Thoracic aorta (tissue), 2 donors: ENCODE measurements around the gene PCDHGA6. TPM values are rescaled to one million over a fixed set of nuclear protein-coding genes. Genes with fewer than 3 reads are reported as not detected.
"Not testable (repeated sequence)": the region's sequence is repeated elsewhere in the genome, so short reads cannot be mapped to it uniquely, and the experiment has no call there.

Source experiments
- ATAC-seq: fragments of 150-250 bp; one replicate; pipeline ENCODE4 v1.8.0; 2017; ENCODE audit warnings: low read depth; ENCODE audit not compliant: insufficient number of reproducible peaks, low FRiP score
- DNase-seq: peaks from one replicate; pipeline ENCODE4 v3.0.0-alpha.2; 2020; ENCODE audit warnings: low spot score
- H3K27ac ChIP-seq, 2 donors: fragments of 200-600 bp; sonication (generic); 1 replicate in 1 of 2; 2 replicates in 1 of 2; pipeline ENCODE4 v1.5.1; 2016; ENCODE audit warnings: mild to moderate bottlenecking in 2 of 2, moderate library complexity in 2 of 2
- H3K27me3 ChIP-seq: fragments of 200-600 bp; sonication (generic); replicated peaks from 2 replicates; pipeline ENCODE4 v1.6.0; 2016; ENCODE audit warnings: mild to moderate bottlenecking; ENCODE audit not compliant: insufficient read depth
- H3K36me3 ChIP-seq: fragments of 200-600 bp; sonication (generic); one replicate; pipeline ENCODE4 v1.5.1; 2016
- H3K4me1 ChIP-seq, 2 donors: fragments of 200-600 bp; sonication (generic); 1 replicate in 1 of 2; 2 replicates in 1 of 2; pipeline versions ENCODE4 v1.5.1 to v1.6.0; 2016; ENCODE audit warnings: low read depth in 2 of 2, mild to moderate bottlenecking in 1 of 2; ENCODE audit not compliant: control insufficient read depth in 1 of 2
- H3K4me3 ChIP-seq: fragments of 200-600 bp; sonication (generic); 2 replicates; pipeline ENCODE4 v1.5.1; 2016; ENCODE audit warnings: mild to moderate bottlenecking
- H3K9me3 ChIP-seq: fragments of 200-600 bp; sonication (generic); 2 replicates; pipeline ENCODE4 v1.5.1; 2016
- total RNA-seq, 2 donors: library from RNA; depleted of rRNA; stranded (reverse); fragments of >200 nt; gene quantifications; one replicate each; pipeline versions ENCODE4 v1.1.0 to v1.2.3, GENCODE V29; 2016
- TF ChIP-seq, protein P1 (sequence below): fragments of 200-600 bp; sonication (generic); IDR thresholded peaks from one replicate; pipeline ENCODE4 v1.5.1; 2019; ENCODE audit warnings: antibody characterized with exemption

Gene PCDHGA6
- total RNA-seq, 2 donors from 2014 or later, result 12.0 to 13.1 TPM

DNA sequence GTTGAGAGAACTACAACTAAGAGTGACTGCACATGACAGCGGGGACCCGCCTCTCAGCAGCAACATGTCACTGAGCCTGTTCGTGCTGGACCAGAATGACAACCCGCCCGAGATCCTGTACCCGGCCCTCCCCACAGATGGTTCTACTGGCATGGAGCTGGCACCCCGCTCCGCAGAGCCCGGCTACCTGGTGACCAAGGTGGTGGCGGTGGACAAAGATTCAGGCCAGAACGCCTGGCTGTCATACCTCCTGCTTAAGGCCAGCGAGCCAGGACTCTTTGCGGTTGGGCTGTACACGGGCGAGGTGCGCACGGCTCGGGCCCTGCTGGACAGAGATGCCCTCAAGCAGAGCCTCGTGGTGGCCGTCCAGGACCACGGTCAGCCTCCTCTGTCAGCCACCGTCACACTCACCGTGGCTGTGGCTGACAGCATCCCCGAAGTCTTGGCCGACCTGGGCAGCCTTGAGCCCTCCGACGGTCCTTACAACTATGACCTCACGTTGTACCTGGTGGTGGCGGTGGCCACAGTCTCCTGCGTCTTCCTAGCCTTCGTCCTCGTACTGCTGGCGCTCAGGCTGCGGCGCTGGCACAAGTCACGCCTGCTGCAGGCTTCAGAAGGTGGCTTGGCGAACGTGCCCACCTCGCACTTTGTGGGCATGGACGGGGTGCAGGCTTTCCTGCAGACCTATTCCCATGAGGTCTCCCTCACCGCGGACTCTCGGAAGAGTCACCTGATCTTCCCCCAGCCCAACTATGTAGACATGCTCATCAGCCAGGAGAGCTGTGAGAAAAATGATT is 11.0 kb downstream of the PCDHGA6 start:
- H3K4me1 ChIP-seq, result no peaks in the 10 kb centered on the region
- DNase-seq (no peak), ATAC-seq (no peak)
- H3K27ac ChIP-seq, result no peak overlapping the region
- no peaks in the 10 kb centered on the region for H3K27me3 ChIP-seq
- peaks cover 93% of the 10 kb centered on the region for H3K9me3 ChIP-seq
- peak overlapping the region; percentile 8 for H3K4me3 ChIP-seq
- no peaks in the 10 kb centered on the region for H3K36me3 ChIP-seq
- TF ChIP-seq, protein P1, sequence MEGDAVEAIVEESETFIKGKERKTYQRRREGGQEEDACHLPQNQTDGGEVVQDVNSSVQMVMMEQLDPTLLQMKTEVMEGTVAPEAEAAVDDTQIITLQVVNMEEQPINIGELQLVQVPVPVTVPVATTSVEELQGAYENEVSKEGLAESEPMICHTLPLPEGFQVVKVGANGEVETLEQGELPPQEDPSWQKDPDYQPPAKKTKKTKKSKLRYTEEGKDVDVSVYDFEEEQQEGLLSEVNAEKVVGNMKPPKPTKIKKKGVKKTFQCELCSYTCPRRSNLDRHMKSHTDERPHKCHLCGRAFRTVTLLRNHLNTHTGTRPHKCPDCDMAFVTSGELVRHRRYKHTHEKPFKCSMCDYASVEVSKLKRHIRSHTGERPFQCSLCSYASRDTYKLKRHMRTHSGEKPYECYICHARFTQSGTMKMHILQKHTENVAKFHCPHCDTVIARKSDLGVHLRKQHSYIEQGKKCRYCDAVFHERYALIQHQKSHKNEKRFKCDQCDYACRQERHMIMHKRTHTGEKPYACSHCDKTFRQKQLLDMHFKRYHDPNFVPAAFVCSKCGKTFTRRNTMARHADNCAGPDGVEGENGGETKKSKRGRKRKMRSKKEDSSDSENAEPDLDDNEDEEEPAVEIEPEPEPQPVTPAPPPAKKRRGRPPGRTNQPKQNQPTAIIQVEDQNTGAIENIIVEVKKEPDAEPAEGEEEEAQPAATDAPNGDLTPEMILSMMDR, result no peak

DNA sequence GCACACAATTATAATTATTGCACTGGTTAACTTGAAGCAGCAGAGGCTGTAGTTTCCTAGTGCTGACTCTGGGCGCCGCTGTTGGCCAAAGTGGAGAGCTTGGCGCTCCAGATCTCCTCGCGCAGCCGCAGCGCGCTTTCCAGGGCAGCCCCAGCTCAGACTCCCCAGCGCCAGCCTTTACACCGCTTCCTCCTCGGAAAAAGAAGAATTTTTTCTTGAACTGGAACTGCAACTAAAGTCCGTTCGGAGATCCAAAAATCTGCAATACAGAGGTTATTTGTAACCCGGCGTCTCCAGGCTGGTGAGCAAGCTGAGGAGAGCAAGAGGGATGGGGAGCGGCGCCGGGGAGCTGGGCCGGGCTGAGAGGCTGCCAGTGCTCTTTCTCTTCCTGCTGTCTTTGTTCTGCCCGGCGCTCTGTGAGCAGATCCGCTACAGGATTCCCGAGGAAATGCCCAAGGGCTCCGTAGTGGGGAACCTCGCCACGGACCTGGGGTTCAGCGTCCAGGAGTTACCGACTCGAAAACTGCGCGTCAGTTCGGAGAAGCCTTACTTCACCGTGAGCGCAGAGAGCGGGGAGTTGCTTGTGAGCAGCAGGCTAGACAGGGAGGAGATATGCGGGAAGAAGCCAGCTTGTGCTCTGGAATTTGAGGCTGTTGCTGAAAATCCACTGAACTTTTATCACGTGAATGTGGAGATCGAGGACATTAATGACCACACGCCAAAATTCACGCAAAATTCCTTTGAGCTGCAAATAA is 14.0 kb downstream of the PCDHGA6 start, which contains the start of gene PCDHGB4:
Gene PCDHGB4, plus strand, starts transcription at position 142 of the 755 bp plus-strand sequence. Its CDS starts 187 bp downstream, at position 329.
- DNase-seq, ATAC-seq, H3K27ac ChIP-seq, H3K36me3 ChIP-seq, H3K4me1 ChIP-seq, H3K27me3 ChIP-seq: not testable (repeated sequence)
- peaks cover 95% of the 10 kb centered on the region for H3K9me3 ChIP-seq
- peak within 1 kb of the TSS; percentile 37 for H3K4me3 ChIP-seq

DNA sequence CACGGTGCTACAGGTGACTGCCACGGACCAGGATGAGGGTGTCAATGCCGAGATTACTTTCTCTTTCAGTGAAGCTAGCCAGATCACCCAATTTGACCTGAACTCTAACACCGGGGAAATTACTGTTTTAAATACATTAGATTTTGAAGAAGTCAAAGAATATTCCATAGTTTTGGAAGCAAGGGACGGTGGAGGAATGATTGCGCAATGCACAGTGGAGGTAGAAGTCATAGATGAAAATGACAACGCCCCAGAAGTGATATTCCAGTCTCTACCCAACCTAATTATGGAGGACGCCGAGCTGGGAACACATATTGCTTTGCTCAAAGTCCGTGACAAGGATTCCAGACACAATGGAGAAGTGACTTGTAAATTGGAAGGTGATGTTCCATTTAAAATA is 15.0 kb downstream of the PCDHGA6 start:
- Histone ChIP-seq H3K4me1 (no peaks in the 10 kb centered on the region), H3K27me3 (no peaks in the 10 kb centered on the region), H3K36me3 (peaks cover 5% of the 10 kb centered on the region), H3K27ac (no peak overlapping the region), H3K9me3 (peaks cover 95% of the 10 kb centered on the region), H3K4me3 (no peak overlapping the region)
- DNase-seq (no peak), ATAC-seq (no peak)
- TF ChIP-seq, protein P1, result no peak

DNA sequence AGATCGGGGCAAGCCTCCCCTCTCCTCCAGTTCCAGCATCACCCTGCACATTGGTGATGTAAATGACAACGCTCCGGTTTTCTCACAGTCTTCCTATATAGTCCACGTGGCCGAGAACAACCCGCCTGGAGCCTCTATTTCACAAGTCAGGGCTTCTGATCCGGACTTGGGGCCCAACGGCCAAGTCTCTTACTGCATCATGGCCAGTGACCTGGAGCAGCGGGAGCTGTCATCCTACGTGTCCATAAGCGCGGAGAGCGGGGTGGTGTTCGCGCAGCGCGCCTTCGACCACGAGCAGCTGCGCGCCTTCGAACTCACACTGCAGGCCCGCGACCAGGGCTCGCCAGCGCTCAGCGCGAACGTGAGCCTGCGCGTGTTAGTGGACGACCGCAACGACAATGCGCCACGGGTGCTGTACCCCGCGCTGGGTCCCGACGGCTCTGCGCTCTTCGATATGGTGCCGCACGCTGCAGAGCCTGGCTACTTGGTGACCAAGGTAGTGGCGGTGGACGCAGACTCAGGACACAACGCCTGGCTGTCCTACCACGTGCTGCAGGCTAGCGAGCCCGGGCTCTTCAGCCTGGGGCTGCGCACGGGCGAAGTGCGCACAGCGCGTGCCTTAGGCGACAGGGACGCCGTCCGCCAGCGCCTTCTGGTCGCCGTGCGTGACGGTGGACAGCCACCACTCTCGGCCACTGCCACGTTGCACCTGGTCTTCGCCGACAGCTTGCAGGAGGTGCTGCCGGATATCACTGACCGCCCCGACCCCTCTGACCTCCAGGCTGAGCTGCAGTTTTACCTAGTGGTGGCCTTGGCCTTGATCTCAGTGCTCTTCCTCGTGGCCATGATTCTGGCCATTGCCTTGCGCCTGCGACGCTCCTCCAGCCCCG is 15.7 kb downstream of the PCDHGA6 start:
- peak overlapping the region; percentile 12 for H3K4me3 ChIP-seq
- no peak for ATAC-seq
- no peaks in the 10 kb centered on the region for H3K27me3 ChIP-seq
- TF ChIP-seq, protein P1, result no peak
- no peaks in the 10 kb centered on the region for H3K4me1 ChIP-seq
- H3K27ac ChIP-seq, result no peak overlapping the region
- DNase-seq, result no peak
- H3K9me3 ChIP-seq, result peaks cover 95% of the 10 kb centered on the region
- H3K36me3 ChIP-seq, result peaks cover 5% of the 10 kb centered on the region

DNA sequence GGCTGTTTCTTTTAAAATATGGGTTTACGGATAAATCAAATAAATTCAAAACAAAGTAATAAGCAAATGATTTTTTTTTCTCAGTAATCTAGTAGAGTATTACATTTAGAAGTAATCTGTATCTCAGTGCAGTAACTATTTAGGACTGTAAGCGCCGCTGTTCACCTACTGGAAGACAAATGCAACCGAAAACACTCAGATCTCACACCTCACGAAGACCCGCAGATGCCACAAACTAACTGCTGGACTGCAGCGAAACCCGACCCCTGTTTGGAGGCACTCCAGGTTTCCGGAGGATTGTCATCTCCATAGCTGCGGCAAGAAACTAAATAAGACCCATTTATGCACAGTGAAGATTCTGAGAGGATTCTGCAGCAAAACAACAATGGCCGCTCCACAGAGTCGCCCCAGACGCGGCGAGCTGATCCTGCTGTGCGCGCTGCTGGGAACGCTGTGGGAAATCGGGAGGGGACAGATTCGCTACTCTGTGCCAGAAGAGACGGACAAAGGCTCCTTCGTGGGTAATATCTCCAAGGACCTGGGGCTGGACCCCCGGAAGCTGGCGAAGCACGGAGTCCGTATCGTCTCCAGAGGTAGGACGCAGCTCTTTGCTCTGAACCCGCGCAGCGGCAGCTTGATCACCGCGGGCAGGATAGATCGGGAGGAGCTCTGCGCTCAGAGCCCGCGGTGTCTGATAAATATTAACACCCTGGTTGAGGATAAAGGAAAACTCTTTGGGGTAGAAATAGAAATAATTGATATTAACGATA is 18.9 kb downstream of the PCDHGA6 start, which contains the start of gene PCDHGA8:
Gene PCDHGA8, plus strand, starts transcription at position 205 of the 770 bp plus-strand sequence. Its CDS starts 181 bp downstream, at position 386.
- Histone ChIP-seq H3K27ac (no peak within 1 kb of the TSS), H3K36me3 (peaks cover 5% of the 10 kb centered on the region), H3K4me3 (peak within 1 kb of the TSS; percentile 32), H3K9me3 (peaks cover 91% of the 10 kb centered on the region), H3K4me1 (no peaks in the 10 kb centered on the region), H3K27me3 (no peaks in the 10 kb centered on the region)
- DNase-seq (no peak), ATAC-seq (no peak)
- TF ChIP-seq, protein P1, result no peak
